Medulla oblongata (tissue), 1 donor: ENCODE results near the gene SLC12A5.

Source experiments
- DNase-seq: peaks from one replicate; pipeline ENCODE4 v3.0.0-alpha.2; 2015; ENCODE audit errors: extremely low spot score

Gene SLC12A5

DNA sequence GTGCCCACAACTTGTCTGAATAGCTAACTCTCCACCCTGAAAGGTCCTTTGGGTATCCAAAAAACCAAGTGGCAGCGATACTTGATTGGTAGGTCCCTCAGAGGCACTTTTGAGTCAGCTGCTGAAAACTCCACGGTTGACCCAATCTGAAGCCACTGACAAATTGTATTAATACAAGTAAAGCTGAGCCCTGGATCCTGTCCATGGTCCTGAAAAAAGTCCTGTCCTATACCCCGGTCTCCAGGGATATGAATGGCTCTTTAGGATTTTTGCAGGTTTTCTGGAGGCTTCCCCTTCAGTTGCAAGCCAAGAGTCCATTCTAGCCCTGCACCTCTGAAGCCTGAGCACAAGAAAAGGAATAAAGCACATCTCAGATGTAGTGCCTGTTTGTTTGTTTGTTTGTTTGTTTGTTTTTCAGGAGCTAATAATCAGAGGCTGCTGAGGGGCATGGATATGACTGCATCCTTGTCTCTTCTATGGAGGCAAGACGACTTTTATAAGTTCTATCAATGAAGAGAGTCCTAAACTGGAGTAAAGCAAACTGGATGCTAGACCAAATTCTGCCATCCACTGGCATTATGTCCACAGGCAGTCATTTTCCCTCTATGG is 1.7 kb upstream of the SLC12A5 start:
- peak; percentile 48 for DNase-seq

DNA sequence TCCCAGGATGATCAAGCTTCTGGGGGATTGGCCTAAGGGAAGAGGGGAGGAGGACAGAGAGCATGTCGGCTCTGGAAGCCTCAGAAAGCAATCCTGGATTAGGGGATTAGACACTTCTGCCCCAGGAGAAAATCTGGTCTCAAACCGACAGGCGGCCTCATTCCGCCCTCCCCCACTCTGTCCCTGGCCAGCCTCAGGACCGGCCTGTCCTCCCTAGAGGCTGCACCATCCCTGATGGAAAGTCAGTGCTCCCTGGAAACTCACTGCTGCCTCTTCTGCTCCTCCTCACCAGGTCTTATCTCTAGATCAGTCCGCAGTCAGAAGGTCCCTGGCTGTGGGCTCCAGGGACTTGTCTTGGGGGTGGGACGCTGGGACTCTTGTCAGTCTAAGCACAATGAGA is 905 bp upstream of the SLC12A5 start:
- DNase-seq, result no peak

DNA sequence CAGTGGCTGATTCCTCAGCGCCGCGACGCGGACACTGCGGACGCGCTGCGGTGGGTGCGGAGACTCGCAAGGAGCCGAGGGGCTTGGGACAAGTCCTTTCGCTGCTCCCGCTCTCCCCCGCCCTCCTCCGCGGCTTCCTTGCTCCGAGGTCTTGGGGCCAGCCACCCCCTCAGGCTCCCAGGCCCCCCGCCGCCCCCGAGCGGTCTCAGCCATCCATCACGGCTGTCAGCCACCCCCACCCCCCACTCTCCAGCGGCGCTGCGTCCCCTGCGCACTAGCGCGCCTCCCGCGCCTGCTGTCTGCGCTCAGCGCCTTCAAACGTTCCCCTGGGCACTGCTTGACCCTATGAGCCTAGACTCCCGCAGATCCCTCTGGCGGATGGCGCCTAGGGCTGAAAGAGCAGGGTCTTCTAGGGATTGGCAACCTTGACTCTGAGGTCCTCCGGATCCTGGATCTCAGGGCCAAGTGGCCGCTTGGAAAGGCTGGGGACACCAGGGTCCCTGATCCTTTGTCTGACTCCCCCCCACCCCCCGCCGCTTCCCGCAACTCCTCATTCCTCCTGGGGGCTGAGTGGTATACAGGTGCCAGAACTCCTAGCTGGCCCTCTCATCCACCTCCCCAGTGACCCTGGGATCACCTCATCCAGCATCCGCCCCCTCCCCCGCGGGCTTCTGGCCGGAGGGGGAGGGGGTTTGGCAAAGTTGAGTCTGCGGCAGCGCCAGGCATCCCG is 1.4 kb downstream of the SLC12A5 start:
- DNase-seq, result no peak

DNA sequence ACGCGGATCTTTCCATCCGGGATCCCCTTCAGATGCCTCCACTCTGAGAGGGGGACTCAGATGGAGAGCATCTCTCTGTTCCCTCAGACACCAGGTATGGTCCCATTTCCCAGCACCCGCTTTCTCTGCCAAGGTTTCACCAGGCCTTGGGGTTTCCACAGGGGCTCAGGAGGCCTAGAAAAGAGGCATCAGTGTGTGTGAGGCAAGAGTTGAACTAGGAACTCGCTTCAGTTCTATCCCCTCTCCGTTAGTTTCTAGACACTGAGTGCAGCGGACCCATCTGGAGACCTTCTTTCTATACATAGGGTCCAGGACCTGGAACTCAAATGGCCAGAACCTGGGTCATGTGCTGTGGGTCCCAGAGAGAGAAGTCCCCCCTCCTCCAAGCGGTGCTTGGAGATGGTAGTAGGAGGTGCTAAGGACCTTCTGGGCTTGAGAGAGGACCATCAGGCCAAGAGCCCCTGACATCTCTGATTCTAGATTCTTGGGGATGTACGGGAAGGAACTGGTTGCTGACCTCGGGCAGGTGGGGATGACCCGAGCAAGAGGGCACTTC is 2.1 kb downstream of the SLC12A5 start:
- no peak for DNase-seq

DNA sequence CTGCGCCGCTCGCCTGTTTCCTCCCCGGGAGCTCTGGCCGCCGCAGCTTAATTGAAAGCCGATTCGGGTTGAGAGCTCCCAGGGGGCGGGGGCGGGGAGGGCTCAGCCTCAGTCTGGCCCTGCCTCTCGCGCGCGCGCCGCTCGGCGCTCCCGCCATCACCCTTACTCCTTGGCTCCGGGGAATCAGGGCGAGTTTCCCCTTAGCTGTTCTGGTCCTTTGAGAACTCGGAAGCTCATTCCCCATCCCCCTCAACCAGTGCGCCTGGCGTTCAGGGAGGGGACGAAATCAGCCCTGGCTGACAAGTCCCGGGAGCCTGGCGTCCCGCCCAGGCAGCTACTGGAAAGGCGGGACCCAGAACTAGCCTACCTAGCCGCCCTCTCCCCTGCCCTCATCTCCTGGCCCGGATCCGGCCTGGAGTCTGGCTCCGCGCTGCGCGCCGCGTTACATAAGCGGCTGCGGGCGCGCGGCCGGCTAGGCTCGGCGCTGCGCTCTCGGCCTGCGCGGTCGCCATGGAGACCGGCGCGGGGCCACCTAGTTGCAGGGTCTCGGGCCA is 2.8 kb downstream of the SLC12A5 start:
- DNase-seq, result no peak

DNA sequence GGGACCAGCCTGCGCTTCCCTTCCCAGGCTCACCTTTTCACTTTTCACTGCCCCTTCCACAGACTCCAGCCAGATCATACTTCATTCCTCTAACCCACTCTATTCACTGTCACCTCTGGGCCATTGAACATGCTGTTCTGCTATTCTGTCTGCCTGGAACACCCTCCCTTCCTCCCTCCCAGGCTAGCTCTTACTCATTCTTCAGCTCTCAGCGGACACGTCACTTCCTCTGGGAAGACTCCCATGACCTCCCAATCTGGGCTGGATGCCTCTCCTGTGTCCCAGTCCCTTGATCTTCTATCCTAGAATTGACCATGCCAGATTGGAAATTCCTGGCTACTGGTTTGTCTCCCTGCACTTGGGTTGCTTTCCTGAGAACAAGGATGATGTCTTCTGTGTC is 5.0 kb downstream of the SLC12A5 start:
- DNase-seq, result no peak

DNA sequence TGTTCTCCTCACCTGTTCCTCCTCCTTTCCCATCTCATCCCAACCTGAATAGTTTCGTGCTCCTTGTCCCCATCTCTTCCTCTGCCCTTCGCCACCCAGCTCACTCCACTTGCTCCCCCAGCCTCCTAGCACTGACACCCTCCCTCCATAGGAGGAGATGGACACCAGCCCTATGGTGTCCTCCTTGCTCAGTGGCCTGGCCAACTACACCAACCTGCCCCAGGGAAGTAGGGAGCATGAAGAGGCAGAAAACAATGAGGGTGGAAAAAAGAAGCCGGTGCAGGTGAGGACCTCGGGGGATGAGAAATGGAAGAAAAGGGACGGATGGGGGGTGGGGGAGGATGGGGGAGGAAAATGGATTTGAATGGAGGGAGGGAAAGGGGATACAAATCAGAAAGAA is 6.2 kb downstream of the SLC12A5 start:
- no peak for DNase-seq

DNA sequence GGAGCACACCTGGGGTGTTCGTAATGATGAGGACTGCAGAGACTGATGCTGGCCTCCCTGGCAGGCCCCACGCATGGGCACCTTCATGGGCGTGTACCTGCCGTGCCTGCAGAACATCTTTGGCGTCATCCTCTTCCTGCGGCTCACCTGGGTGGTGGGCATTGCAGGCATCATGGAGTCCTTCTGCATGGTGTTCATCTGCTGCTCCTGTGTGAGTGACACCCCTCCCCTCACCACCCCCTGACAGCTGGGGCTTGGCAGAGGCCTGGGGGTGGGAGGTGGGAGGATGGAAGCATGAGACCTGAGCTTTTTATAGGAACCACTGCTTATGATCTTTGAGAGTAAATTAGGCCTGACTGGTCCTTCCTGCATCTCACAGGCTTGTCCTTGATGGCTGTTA is 6.7 kb downstream of the SLC12A5 start:
- DNase-seq, result no peak

DNA sequence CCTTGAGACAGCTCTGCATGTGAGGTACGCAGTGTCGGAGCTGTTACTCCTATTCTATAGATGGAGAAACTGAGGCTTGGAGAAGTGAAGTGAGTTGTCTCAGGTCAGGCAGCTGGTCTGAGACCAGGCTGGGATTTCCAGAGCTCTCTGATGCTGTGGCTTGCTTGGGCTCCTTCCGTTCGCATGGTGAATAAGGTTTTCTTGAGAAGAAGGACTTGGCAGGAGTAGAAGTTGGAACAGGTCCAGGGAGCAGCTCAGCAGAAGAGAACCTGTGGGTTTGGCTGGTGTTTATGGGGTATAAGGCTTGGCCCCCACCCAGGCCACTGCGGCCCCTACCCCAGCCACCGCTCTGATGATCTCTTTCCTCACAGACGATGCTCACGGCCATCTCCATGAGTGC is 7.4 kb downstream of the SLC12A5 start:
- no peak for DNase-seq

DNA sequence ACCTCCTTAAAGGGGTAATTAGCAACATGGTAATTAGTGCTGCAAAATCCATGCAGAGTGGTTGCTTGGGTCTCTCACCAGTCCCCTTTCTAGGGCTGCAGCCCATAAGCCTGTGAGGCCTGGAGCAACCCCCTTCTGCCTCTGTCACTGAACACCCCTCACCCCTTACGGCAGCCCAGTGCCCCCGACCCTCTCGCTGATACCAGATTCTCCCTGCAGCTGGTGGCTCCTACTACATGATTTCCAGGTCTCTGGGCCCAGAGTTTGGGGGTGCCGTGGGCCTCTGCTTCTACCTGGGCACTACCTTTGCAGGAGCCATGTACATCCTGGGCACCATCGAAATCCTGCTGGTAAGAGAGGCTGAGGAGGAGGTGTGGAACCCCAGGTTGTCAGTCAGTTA is 8.0 kb downstream of the SLC12A5 start:
- no peak for DNase-seq

DNA sequence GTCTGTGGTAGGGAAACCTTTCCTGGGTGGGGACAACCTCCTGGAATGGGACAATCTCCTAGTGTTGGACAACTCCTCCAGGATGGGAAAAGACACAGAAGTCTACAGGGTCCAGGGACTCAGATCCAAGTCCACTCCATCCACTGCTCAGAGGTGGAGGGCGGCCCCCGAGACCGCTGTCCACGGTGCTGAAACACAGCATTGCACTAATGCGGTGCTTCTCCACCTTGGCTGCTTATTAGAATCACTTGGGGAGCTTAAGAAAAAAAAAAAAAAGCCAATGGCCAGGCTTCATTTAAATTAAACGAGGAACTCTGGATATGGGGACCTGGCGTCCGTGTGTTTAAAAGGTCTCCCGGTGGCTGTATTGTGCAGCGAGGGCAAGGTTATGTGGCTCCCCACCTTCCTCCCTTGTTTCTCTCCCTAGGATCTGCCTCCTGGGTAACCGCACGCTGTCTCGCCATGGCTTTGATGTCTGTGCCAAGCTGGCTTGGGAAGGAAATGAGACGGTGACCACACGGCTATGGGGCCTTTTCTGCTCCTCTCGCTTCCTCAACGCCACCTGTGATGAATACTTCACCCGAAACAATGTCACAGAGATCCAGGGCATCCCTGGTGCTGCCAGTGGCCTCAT is 12.0 kb downstream of the SLC12A5 start:
- no peak for DNase-seq

DNA sequence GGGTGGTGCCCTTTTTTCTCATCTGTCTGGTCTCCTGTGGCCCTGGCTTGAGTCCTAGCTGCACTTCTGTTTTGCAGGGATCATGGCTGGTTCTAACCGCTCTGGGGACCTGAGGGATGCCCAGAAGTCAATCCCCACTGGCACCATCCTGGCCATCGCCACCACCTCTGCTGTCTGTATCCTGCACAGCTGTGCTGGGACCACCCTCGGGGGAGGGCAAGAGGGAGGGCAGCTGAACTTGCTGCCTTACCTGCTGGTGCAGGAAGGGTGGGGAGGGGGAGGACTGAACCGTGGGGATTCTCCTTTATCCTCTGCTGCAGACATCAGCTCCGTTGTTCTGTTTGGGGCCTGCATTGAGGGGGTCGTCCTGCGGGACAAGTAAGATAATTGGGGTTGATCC is 14.5 kb downstream of the SLC12A5 start:
- DNase-seq, result no peak

DNA sequence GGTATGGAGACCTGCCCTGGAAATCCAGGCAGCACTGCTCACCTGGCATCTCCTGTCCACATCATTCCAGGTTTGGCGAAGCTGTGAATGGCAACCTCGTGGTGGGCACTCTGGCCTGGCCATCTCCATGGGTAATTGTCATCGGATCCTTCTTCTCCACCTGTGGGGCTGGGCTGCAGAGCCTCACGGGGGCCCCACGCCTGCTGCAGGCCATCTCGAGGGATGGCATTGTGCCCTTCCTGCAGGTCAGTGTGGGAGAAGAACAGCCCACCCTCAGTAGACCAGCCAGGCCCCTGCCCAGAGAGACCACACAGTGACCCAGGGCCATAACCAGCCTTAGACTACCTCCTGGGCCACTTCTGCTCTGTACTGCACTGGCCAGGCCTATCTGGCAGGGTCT is 15.9 kb downstream of the SLC12A5 start:
- no peak for DNase-seq

DNA sequence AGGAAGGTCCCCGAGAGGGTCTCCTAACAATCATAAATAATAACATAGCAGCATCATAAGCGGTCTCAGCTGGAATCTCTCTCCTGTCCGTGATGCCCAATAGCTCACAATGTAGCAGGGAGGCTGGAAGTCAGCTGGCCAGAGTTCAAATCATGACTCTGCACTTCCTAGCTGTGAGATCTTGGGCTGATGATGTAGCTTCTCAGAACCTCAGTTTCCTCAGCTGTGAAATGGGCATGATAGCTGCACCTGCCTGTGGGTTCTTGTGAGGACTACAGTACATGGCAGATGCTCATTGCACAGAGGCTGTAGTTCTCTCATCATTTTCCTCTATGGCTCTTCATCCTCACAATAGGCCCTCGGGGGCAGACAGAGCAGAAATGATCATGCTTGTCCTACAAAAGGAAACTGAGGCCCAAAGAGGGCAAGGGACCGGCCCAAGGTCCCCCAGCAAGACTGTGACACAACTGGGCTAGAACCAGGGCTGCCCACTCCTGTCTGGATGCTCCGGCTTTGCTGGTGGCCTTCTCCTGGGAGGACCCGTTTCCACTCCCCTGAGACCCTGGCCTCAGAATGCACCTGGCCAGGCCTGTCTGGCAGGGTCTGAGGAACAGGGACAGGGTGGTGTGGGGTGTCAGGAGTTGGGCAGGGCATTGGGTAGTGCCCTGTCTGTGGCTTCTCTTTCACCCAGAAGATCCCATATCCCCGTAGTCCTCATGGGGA is 17.7 kb downstream of the SLC12A5 start:
- no peak for DNase-seq

DNA sequence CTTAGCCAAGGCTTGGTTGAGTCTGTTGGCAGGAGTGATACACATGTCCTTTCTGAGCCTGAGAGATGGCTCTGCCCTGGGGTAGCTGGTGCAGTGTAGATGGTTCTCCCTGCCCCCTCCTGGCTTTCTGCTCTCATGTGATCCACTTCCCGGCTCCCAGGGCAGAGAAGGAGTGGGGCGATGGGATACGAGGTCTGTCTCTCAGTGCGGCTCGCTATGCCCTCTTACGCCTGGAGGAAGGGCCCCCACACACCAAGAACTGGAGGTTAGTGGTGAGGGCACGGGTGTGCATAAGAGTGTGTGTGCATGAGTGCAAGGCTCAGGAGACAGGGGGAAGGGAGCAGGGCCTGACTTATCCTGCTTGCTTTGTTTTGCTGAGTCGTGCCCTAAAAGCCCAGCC is 18.8 kb downstream of the SLC12A5 start:
- no peak for DNase-seq

DNA sequence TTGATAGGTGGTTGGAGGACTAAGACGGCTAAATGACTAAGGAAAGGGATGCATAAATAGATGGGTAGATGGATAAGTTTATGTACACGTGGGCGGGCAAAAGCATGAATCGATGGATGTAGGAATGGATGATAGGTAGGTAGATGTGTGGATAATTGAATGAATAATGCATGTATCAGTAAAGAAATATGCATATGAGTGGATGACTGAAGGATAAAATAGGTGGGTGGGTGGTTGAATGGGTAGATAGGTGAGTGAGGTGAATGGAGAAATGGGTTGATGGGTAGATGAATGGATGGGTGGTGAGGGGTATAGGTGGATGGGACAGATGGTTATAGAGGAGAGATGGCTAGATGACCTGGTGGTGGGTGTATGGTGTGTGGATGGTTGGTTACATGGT is 20.2 kb downstream of the SLC12A5 start:
- DNase-seq, result no peak

DNA sequence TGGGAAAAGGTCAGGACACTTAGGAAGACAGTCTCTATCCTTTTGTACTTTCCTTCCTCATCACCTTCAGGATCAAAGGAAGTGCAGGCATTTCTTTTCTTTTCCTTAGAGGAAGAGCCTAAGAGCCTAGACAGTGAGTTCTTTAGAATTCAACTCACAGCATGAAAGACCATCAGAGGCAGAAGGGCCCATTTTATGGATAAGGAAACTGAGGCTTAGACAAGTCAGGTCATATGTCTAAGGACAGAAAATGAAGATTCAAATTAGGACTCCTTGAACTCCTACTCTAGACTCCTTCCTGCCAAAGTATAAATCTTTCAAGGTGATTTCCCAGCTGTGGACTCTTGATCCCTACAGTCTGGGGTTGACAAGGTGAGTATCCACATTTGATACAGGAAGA is 20.8 kb downstream of the SLC12A5 start:
- DNase-seq, result no peak

DNA sequence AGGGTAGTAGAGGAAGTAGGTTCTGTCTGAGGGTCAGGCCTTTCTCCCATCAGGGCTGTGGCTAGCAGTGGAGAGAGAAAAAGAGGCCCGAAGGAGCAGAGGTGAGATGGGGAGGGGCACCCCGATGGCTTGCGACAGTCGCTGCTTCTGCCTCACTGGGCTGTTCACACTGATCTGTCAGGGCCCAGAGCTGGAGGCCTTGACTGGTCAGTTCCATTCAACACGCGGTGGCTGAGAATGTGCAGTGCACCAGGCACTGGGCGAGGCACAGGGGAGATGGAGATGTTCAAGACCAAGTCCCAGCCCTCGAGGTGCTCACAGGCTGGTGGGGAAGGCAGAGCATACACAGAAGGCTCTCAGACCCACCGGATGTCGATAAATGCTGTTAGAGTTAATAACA is 21.4 kb downstream of the SLC12A5 start:
- DNase-seq, result no peak

DNA sequence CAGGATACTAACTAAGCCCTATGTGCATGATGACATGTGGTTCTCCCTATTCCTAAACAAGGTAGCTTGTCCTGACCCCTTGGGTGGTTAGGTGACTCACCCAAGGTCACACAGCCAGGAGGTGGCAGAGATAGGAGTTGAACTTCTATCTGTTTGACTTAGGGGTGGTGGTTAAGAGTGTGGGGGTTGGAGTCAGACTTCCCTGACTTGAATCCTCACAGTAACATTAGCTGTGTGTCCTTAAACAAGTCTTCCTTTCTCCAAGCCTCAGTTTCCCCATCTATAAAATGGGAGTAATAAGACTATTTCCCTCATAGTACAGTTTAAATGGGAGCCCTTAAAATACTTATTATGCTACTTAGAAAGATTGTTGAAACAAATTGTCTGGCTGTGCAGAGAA is 21.9 kb downstream of the SLC12A5 start:
- no peak for DNase-seq

DNA sequence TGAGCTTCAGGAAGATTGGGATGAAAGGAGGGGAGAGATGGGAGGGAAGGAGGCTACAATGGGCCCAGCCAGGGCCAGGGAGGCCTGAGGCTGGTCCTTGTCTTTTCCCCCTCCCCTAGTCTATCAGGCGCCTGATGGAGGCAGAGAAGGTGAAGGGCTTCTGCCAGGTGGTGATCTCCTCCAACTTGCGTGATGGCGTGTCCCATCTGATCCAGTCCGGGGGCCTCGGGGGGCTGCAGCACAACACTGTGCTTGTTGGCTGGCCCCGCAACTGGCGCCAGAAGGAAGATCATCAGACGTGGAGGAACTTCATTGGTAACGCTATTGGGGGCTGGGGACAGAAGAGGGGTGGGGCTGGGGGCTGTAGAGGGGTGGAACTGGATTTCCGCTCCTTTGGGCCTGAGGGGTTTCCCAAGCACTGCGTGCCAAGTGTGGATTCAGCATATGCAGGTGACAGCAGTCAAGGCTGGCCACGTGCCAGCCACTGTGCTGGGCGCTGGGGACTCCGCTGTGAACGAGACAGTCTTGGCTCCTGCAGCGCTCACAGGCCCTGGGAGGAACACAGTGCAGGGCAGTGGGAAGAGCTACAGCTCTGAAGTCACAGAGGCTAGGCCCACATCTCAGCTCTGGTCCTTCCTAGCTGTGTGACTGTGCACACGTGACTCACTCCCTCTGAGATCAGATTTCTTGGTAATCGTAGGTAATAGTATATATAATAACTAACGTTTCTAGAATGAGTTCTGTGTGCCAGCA is 22.7 kb downstream of the SLC12A5 start:
- no peak for DNase-seq

DNA sequence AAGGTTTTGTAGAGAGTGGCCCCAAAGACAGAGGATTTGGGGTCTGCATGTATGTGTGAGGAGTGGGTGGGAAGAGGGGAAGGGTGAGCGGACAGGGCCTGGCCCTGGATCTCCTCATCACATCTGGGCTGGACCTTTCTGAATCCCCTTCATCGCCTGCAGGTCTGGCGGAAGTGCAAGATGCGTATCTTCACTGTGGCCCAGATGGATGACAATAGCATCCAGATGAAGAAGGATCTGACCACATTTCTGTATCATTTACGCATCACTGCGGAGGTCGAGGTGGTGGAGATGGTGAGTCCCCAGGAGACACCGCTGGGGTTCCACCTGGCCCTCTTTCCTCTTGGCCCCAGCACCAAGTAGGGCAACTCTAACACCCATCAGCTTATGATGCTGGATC is 24.4 kb downstream of the SLC12A5 start:
- DNase-seq, result no peak
